Gastroesophageal sphincter (tissue), 4 donors: ENCODE results near the gene AFAP1. TPM values are rescaled to one million over a fixed set of nuclear protein-coding genes. Genes with fewer than 3 reads are reported as not detected.

Experiments
- ATAC-seq: fragments of 150-250 bp; one replicate; pipeline ENCODE4 v1.9.1; 2016; ENCODE audit warnings: mild to moderate bottlenecking, moderate library complexity
- H3K27ac ChIP-seq, 4 donors: fragments of 200-600 bp; sonication (generic) in 3 of 4; 1 replicate in 3 of 4; 2 replicates in 1 of 4; pipeline ENCODE4 v1.5.1; 2016 to 2019
- H3K27me3 ChIP-seq: fragments of 200-600 bp; sonication (generic); one replicate; pipeline ENCODE4 v1.5.1; 2019
- H3K36me3 ChIP-seq, 2 donors: fragments of 200-600 bp; sonication (generic); one replicate each; pipeline ENCODE4 v1.5.1; 2019; ENCODE audit warnings: control low read depth in 1 of 2
- H3K4me1 ChIP-seq, 3 donors: fragments of 200-600 bp; sonication (generic); 1 replicate in 2 of 3; 2 replicates in 1 of 3; pipeline ENCODE4 v1.5.1; 2016 to 2019; ENCODE audit warnings: control low read depth in 2 of 3
- H3K4me3 ChIP-seq, 2 donors: fragments of 200-600 bp; sonication (generic); one replicate each; pipeline ENCODE4 v1.5.1; 2019; ENCODE audit warnings: mild to moderate bottlenecking in 1 of 2, moderate library complexity in 1 of 2
- H3K9me3 ChIP-seq, 3 donors: fragments of 200-600 bp; sonication (generic); one replicate each; pipeline ENCODE4 v1.5.1; 2017 to 2019; ENCODE audit warnings: control low read depth in 2 of 3
- EP300 ChIP-seq: sonication (generic); formaldehyde crosslinking; IDR thresholded peaks from one replicate; pipeline ENCODE4 v1.6.1; 2017; ENCODE audit warnings: antibody characterized with exemption, mild to moderate bottlenecking
- POLR2A ChIP-seq, 2 donors: fragments of 450-650 bp; IDR thresholded peaks; one replicate each; pipeline ENCODE4 v1.6.1; 2017; ENCODE audit warnings: antibody characterized with exemption in 2 of 2, mild to moderate bottlenecking in 2 of 2, moderate library complexity in 1 of 2
- POLR2AphosphoS5 ChIP-seq: sonication (generic); formaldehyde crosslinking; IDR thresholded peaks from one replicate; pipeline ENCODE4 v1.6.1; 2017; ENCODE audit warnings: antibody characterized with exemption
- WGBS, 2 donors: methylation state at CpG; one replicate each; pipeline ENCODE4 v1.1.5; 2018; ENCODE audit warnings: low coverage in 1 of 2; 5-methylcytosine and 5-hydroxymethylcytosine counted together
- total RNA-seq, 4 donors: library from RNA; depleted of rRNA; stranded (reverse); fragments of >200 nt; gene quantifications; one replicate each; pipeline ENCODE4 v1.1.0, GENCODE V29; 2016
- TF ChIP-seq, protein P1 (sequence below), 4 experiments: fragments of 200-600 bp in 2 of 4; fragments of 450-650 bp in 2 of 4; sonication (generic) in 1 of 4; IDR thresholded peaks; one replicate each; pipeline ENCODE4 v1.5.1; 2017 to 2019; ENCODE audit warnings: antibody characterized with exemption in 4 of 4, mild to moderate bottlenecking in 2 of 4, moderate library complexity in 2 of 4

The AFAP1 gene
- total RNA-seq, 4 donors from 2014 or later = 32.0 to 79.7 (median 48.1) TPM

DNA sequence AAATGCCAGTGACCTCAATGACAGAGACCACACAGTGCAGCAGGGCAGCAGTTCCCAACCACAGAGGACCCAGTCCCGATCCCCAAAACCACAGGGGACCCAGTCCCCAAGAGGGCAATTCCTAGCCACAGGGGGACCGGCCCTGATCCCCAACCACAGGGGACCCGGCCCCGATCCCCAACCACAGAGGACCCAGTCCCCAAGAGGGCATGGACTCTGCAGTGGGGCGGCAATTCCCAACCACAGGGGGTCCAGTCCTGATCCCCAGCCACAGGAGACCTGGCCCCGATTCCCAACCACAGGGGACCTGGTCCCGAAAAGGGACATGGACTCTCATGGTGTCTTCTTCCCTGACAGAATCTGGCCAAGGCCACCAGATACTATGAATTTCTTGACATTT, 136.3 kb downstream of the AFAP1 start:
- Histone ChIP-seq H3K27ac (peak overlapping the region in 3 of 4 donors; percentile 3 to 85 (median 54)), H3K36me3 (peaks cover 0 to 38% of the 10 kb centered on the region in 2 donors), H3K9me3 (no peaks in the 10 kb centered on the region), H3K4me3 (no peak overlapping the region), H3K27me3 (no peaks in the 10 kb centered on the region), H3K4me1 (peaks cover 14 to 65% (median 33%) of the 10 kb centered on the region in 3 donors)
- 100% methylated on average over 1 to 2 of the region's 7 CpGs for WGBS, 2 donors
- no peak for TF ChIP-seq POLR2A (IDR thresholded peaks at IDR 0.05)
- TF ChIP-seq, protein P1, sequence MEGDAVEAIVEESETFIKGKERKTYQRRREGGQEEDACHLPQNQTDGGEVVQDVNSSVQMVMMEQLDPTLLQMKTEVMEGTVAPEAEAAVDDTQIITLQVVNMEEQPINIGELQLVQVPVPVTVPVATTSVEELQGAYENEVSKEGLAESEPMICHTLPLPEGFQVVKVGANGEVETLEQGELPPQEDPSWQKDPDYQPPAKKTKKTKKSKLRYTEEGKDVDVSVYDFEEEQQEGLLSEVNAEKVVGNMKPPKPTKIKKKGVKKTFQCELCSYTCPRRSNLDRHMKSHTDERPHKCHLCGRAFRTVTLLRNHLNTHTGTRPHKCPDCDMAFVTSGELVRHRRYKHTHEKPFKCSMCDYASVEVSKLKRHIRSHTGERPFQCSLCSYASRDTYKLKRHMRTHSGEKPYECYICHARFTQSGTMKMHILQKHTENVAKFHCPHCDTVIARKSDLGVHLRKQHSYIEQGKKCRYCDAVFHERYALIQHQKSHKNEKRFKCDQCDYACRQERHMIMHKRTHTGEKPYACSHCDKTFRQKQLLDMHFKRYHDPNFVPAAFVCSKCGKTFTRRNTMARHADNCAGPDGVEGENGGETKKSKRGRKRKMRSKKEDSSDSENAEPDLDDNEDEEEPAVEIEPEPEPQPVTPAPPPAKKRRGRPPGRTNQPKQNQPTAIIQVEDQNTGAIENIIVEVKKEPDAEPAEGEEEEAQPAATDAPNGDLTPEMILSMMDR (IDR thresholded peaks at IDR 0.05) = no peak
- TF ChIP-seq EP300 = no peak
- TF ChIP-seq POLR2AphosphoS5 = no peak
- ATAC-seq = no peak

GRCh38 chr4:7802093-7802726, 137.5 kb downstream of the AFAP1 start:
- Histone ChIP-seq H3K27ac (peak overlapping the region in 2 of 4 donors; percentile 17 to 85), H3K27me3 (no peaks in the 10 kb centered on the region), H3K4me3 (no peak overlapping the region), H3K9me3 (no peaks in the 10 kb centered on the region), H3K4me1 (peaks cover 12 to 56% (median 25%) of the 10 kb centered on the region in 3 donors), H3K36me3 (peaks cover 0 to 45% of the 10 kb centered on the region in 2 donors)
- WGBS, 2 donors = 29 to 36% methylated on average over 3 to 5 of the region's 6 CpGs
- ATAC-seq = peak; percentile 52
- TF ChIP-seq, protein P1 (IDR thresholded peaks at IDR 0.05) = peak; percentile 87 to 94 (median 92)
- no peak for TF ChIP-seq POLR2AphosphoS5

- Histone ChIP-seq H3K4me3 (no peak overlapping the region), H3K27me3 (no peaks in the 10 kb centered on the region), H3K9me3 (no peaks in the 10 kb centered on the region), H3K27ac (peak overlapping the region in 1 of 4 donors; percentile 17), H3K4me1 (peaks cover 9 to 50% (median 19%) of the 10 kb centered on the region in 3 donors), H3K36me3 (peaks cover 0 to 49% of the 10 kb centered on the region in 2 donors)
- WGBS, 2 donors = 40 to 55% methylated on average over 1 of the region's 1 CpG
- TF ChIP-seq POLR2AphosphoS5 (no peak), POLR2A (IDR thresholded peaks at IDR 0.05) (no peak), EP300 (no peak)
- TF ChIP-seq, protein P1 (IDR thresholded peaks at IDR 0.05) = no peak
- no peak for ATAC-seq
Observed at GRCh38 chr4:7801641-7802040, 138.0 kb downstream of the AFAP1 start.

DNA sequence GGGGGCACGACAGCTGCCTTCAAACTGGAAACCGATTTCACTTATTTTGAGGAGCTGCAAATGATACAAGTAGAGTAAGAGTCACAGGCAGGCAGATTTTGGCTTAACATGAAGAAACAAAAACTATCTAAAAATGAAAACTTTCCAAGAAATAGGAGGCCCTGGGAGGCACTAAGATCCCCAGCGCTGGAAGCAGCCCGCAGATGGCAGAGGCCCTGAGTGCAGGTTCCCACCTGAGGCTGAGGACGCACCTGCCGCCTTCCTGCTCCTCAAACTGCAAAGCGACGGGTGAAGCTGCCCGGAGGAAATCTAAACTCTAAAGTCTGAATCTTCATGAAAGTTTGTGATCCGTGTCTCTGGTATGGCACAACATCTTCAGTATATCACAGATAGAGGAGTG, 138.7 kb downstream of the AFAP1 start:
- TF ChIP-seq POLR2A (IDR thresholded peaks at IDR 0.05) (no peak), EP300 (no peak), POLR2AphosphoS5 (no peak)
- TF ChIP-seq, protein P1 (IDR thresholded peaks at IDR 0.05) = no peak
- H3K9me3 ChIP-seq = no peaks in the 10 kb centered on the region
- no peaks in the 10 kb centered on the region for H3K27me3 ChIP-seq
- peaks cover 7 to 44% (median 15%) of the 10 kb centered on the region in 3 donors for H3K4me1 ChIP-seq
- no peak overlapping the region for H3K4me3 ChIP-seq
- H3K27ac ChIP-seq = no peak overlapping the region
- no peak for ATAC-seq
- 87 to 88% methylated on average over 7 to 9 of the region's 10 CpGs for WGBS, 2 donors
- peaks cover 0 to 55% of the 10 kb centered on the region in 2 donors for H3K36me3 ChIP-seq

DNA sequence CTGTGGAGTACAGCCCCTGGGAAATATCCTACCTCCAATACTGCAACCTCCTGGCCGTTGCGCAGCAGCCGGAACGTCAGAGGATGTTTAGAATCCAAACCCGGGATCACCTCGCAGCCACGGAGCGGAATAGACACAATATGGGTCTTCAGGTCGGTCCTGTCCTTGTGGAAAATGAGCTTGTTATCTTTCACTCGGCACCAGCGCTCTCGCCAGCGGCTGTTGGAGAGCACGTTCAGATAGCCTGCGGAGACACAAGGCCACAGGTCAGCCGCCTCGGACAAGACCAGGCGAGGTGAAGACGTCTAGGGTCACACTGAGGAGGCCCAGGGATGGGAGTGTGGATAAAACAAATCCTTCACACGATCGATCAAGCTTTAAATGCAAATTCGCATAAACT, 139.3 kb downstream of the AFAP1 start:
- TF ChIP-seq EP300 (no peak), POLR2A (IDR thresholded peaks at IDR 0.05) (no peak), POLR2AphosphoS5 (no peak)
- TF ChIP-seq, protein P1 (IDR thresholded peaks at IDR 0.05) = no peak
- Histone ChIP-seq H3K27me3 (no peaks in the 10 kb centered on the region), H3K27ac (no peak overlapping the region), H3K4me1 (peaks cover 3 to 38% (median 11%) of the 10 kb centered on the region in 3 donors), H3K36me3 (peaks cover 0 to 61% of the 10 kb centered on the region in 2 donors), H3K4me3 (no peak overlapping the region), H3K9me3 (no peaks in the 10 kb centered on the region)
- WGBS, 2 donors = 76 to 87% methylated on average over 9 to 21 of the region's 22 CpGs
- ATAC-seq = no peak
